Measurements from ENCODE around the gene CNTNAP2. TPM values are rescaled to one million over a fixed set of nuclear protein-coding genes. Genes with fewer than 3 reads are reported as not detected.

CNTNAP2 gene
- total RNA-seq, 1 experiment from 2014 or later, result 42.5 TPM

DNA sequence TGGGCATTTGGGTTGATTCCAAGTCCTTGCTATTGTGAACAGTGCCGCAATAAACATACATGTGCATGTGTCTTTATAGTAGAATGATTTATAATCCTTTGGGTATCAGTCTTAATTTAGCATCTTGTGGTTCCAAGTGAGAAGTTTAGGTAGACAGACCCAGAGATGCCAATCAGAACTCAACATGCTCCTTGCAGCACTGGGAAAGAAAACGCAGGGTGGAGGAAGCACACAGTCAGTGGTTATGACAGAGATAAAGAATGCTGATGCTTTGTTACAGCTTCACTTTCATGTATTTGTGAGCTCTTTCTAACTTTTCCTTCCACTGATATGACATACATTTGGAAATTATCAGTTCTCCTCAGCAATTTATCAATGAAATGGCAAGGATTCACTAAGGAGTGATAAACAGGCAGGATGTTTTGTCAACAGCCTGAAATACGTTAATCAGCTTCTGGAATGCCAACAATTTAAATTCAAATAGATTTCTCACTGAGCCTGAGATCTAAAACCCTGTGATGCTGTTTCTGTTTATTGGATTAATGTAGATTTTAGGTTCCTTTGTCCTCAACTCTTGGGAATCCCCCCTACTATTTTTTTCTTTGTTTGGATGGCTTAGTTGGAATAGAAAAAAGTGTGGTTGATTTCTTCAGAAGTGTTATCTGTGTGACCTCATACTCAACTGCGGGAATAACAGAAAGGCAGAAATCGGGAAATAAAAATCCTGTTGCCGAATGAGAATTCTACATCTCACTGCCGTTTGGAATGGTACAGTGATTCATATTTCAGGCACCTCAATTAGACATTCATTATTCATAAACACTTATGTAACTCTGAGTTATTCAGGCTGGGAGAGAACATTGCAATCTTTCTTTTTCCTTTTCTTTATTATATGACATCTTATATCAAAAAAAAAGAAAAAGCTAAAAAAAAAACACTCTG is 675.0 kb downstream of the CNTNAP2 start:
- BruUV-seq (replicated peaks), result no TSS peak
- Histone ChIP-seq H3K36me3 (ENCODE audit: control insufficient read depth, insufficient read depth, low read length) (no peaks in the 10 kb centered on the region), H3K4me1 (no peaks in the 10 kb centered on the region), H3K27me3 (replicated peaks; ENCODE audit: control insufficient read depth, insufficient read depth, low read length) (no peaks in the 10 kb centered on the region), H3K4me3 (ENCODE audit: low read depth, low read length) (no peak overlapping the region), H3K9me3 (peaks cover 18% of the 10 kb centered on the region)
- Mint-ChIP-seq H3K27ac (ENCODE audit: unreplicated experiment) (no peak overlapping the region), H3K4me1 (ENCODE audit: low read depth, unreplicated experiment) (no peaks in the 10 kb centered on the region), H3K27me3 (ENCODE audit: insufficient read depth, unreplicated experiment) (no peaks in the 10 kb centered on the region), H3K9me3 (ENCODE audit: unreplicated experiment) (peaks cover 15% of the 10 kb centered on the region), H3K36me3 (ENCODE audit: insufficient read depth, unreplicated experiment) (no peaks in the 10 kb centered on the region), H3K4me3 (ENCODE audit: unreplicated experiment) (no peak overlapping the region)
- intact Hi-C loops (cut with micrococcal nuclease; ENCODE audit: unreplicated experiment), result no loop called here
- ChIA-PET CTCF (no interaction called here), POLR2A (no interaction called here)
- TF ChIP-seq, protein P1, sequence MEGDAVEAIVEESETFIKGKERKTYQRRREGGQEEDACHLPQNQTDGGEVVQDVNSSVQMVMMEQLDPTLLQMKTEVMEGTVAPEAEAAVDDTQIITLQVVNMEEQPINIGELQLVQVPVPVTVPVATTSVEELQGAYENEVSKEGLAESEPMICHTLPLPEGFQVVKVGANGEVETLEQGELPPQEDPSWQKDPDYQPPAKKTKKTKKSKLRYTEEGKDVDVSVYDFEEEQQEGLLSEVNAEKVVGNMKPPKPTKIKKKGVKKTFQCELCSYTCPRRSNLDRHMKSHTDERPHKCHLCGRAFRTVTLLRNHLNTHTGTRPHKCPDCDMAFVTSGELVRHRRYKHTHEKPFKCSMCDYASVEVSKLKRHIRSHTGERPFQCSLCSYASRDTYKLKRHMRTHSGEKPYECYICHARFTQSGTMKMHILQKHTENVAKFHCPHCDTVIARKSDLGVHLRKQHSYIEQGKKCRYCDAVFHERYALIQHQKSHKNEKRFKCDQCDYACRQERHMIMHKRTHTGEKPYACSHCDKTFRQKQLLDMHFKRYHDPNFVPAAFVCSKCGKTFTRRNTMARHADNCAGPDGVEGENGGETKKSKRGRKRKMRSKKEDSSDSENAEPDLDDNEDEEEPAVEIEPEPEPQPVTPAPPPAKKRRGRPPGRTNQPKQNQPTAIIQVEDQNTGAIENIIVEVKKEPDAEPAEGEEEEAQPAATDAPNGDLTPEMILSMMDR (IDR thresholded peaks at IDR 0.05; ENCODE audit: insufficient read depth in 1 of 2, low read depth in 1 of 2, low read length in 1 of 2, severe bottlenecking in 1 of 2, unreplicated experiment in 1 of 2), result no peak
- no peak for DNase-seq

DNA sequence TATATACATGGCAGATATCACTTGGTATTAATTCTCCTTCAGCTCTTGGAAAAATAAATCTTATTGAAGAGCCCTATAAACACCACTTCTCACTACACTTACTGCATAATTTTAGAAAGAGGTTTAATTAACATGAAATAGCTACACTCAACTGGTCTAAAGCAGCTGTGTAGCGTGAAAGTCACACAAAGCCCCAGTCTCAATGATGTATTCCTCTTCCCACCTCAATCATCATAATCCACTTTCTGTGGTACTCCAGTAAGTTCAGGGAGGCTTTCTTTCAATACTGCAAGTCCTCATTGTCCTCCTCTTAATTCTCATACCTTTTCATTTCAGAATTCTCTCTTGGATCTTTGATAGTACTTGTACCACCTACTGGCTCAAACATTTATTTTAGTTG is 688.0 kb downstream of the CNTNAP2 start:
- TF ChIP-seq, protein P1 (IDR thresholded peaks at IDR 0.05; ENCODE audit: insufficient read depth in 1 of 2, low read depth in 1 of 2, low read length in 1 of 2, severe bottlenecking in 1 of 2, unreplicated experiment in 1 of 2), result no peak
- intact Hi-C loops (cut with micrococcal nuclease; ENCODE audit: unreplicated experiment), result no loop called here
- H3K36me3 Mint-ChIP-seq (ENCODE audit: insufficient read depth, unreplicated experiment), result no peaks in the 10 kb centered on the region
- H3K9me3 Mint-ChIP-seq (ENCODE audit: unreplicated experiment), result peaks cover 9% of the 10 kb centered on the region
- H3K4me3 Mint-ChIP-seq (ENCODE audit: unreplicated experiment), result no peak overlapping the region
- no peak overlapping the region for H3K4me3 ChIP-seq (ENCODE audit: low read depth, low read length)
- H3K27me3 ChIP-seq (replicated peaks; ENCODE audit: control insufficient read depth, insufficient read depth, low read length), result no peaks in the 10 kb centered on the region
- POLR2A ChIA-PET, result no interaction called here
- DNase-seq, result no peak
- H3K4me1 Mint-ChIP-seq (ENCODE audit: low read depth, unreplicated experiment), result peaks cover 8% of the 10 kb centered on the region
- BruUV-seq (replicated peaks), result no TSS peak
- CTCF ChIA-PET, result no interaction called here
- no peak overlapping the region for H3K27ac Mint-ChIP-seq (ENCODE audit: unreplicated experiment)
- no peaks in the 10 kb centered on the region for H3K36me3 ChIP-seq (ENCODE audit: control insufficient read depth, insufficient read depth, low read length)
- H3K9me3 ChIP-seq, result no peaks in the 10 kb centered on the region
- no peaks in the 10 kb centered on the region for H3K4me1 ChIP-seq
- no peaks in the 10 kb centered on the region for H3K27me3 Mint-ChIP-seq (ENCODE audit: insufficient read depth, unreplicated experiment)

DNA sequence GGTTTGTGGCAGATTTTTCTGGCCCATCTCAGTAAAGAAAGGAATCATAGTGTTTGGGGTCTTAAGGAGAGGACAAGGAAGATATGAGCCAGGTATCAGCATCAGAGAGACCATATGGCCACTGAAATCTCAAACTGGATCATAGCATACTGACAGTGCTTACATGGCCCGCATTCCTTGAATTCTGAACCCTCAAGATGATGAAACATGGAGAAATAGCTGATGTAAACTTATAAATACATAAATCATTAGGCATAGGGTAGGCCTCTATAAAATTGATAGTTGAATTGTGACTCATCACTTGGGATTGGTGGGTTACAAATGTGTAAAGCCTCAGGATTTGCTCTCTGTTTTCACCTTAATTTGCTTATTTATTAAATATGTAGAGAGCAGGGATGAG is 688.5 kb downstream of the CNTNAP2 start:
- H3K9me3 Mint-ChIP-seq (ENCODE audit: unreplicated experiment), result peaks cover 9% of the 10 kb centered on the region
- H3K27me3 Mint-ChIP-seq (ENCODE audit: insufficient read depth, unreplicated experiment), result no peaks in the 10 kb centered on the region
- H3K4me1 Mint-ChIP-seq (ENCODE audit: low read depth, unreplicated experiment), result peaks cover 8% of the 10 kb centered on the region
- H3K36me3 Mint-ChIP-seq (ENCODE audit: insufficient read depth, unreplicated experiment), result no peaks in the 10 kb centered on the region
- DNase-seq, result no peak
- no peak overlapping the region for H3K4me3 ChIP-seq (ENCODE audit: low read depth, low read length)
- no TSS peak for BruUV-seq (replicated peaks)
- TF ChIP-seq, protein P1 (IDR thresholded peaks at IDR 0.05; ENCODE audit: insufficient read depth in 1 of 2, low read depth in 1 of 2, low read length in 1 of 2, severe bottlenecking in 1 of 2, unreplicated experiment in 1 of 2), result no peak
- H3K4me3 Mint-ChIP-seq (ENCODE audit: unreplicated experiment), result no peak overlapping the region
- H3K27me3 ChIP-seq (replicated peaks; ENCODE audit: control insufficient read depth, insufficient read depth, low read length), result no peaks in the 10 kb centered on the region
- CTCF ChIA-PET, result no interaction called here
- H3K4me1 ChIP-seq, result no peaks in the 10 kb centered on the region
- POLR2A ChIA-PET, result no interaction called here
- no peaks in the 10 kb centered on the region for H3K36me3 ChIP-seq (ENCODE audit: control insufficient read depth, insufficient read depth, low read length)
- H3K27ac Mint-ChIP-seq (ENCODE audit: unreplicated experiment), result no peak overlapping the region
- intact Hi-C loops (cut with micrococcal nuclease; ENCODE audit: unreplicated experiment), result no loop called here
- H3K9me3 ChIP-seq, result 0 out of 2 replicates have a peak, but pooled peaks cover 4% of the 10 kb centered on the region

Data from Caco-2 (cell line).